ENCODE results near the gene TMEM179.

DNA sequence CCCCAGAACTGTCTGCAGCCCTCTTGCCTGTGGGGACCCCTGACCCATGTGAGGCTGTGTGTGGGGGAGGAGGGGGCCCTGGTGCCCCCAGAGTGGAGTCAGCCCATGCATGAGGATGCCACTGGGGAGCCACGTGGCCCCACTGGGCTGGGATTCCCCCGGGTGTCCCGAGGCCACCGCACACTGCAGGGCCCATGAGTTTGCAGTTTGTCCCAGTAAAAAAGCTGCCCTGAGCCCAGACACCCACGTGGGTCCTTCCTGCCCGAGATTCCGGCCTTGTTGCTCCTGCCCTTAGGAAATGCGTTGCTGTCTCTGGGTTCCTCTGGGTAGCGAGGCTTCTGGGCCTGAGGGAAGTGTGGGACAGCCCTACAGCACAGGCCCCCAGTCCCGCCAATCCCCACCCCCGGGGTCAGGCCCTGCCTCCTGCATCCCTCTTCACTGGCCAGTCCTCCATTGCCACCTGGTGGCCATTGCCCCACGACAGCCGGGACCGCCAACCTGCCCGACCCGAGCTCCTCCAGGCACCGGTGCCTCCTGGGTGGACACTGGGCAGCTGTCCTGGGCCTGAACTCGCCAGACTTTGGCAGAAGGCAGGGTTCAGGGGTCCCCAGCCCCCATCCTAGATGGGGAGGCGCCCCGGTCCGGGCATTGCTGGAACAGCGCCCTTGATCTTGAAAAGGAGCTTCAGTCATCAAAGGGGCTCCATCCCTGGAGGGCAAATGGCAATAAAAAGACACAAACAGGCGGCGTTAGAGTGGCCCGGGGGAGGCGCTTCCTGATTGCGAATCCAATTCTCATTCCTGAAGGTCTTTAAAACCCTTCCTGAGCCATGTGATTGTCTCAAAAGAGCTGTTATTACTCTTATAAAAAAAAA lies 40.6 kb downstream of the TMEM179 start:
- TF ChIP-seq, protein P1, sequence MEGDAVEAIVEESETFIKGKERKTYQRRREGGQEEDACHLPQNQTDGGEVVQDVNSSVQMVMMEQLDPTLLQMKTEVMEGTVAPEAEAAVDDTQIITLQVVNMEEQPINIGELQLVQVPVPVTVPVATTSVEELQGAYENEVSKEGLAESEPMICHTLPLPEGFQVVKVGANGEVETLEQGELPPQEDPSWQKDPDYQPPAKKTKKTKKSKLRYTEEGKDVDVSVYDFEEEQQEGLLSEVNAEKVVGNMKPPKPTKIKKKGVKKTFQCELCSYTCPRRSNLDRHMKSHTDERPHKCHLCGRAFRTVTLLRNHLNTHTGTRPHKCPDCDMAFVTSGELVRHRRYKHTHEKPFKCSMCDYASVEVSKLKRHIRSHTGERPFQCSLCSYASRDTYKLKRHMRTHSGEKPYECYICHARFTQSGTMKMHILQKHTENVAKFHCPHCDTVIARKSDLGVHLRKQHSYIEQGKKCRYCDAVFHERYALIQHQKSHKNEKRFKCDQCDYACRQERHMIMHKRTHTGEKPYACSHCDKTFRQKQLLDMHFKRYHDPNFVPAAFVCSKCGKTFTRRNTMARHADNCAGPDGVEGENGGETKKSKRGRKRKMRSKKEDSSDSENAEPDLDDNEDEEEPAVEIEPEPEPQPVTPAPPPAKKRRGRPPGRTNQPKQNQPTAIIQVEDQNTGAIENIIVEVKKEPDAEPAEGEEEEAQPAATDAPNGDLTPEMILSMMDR (conservative IDR thresholded peaks at IDR 0.05 in 1 of 2, IDR thresholded peaks at IDR 0.05 in 1 of 2; ENCODE audit: extremely low read depth in 1 of 2, insufficient read depth in 1 of 2, low read depth in 1 of 2, low read length in 2 of 2): peak; percentile 39 to 81
- no peak for TF ChIP-seq EZH2 (IDR thresholded peaks at IDR 0.05; ENCODE audit: borderline replicate concordance, low read length)
